Ecto neural progenitor cell (in vitro differentiated cells): ENCODE data around the gene CGNL1.
A peak's percentile ranks its signal among the peaks of the same experiment; 100 is the strongest.

ENCODE experiments used
- DNase-seq: peaks from one replicate; pipeline ENCODE4 v3.0.0-alpha.2; 2018; ENCODE audit warnings: low spot score

CGNL1 gene

DNA sequence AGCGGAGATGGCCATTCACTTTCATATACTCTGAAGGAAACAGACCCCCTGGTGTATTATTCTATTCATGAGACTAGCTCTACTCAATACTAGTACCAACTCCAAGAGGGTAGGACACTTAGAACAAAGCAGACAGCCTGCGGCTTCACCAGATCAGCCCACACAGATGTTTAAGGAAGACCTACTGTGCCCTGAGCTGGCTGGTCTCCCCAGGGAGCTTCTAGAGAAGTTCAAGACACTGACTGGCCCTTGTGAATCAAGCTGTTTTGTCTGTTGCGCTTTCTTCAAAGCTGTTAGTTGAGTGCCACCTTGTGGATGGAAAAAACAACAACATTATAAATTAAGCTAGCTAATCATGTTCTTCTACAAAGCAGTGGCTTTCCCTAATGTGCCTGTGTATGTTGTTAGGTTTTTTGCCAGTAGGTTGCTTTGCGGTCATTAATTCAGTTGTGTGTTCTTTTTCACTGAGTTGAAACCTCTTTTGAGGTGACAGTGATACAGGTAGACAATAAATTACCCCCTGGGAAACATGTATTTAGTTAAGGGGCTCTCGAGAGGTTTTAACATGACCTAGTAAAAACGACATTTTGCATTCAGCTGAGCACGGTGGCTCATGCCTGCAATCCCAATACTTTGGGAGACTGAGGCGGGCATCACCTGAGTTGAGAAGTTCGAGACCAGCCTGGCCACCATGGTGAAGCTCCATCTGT is 151.2 kb downstream of the CGNL1 start:
- no peak for DNase-seq

- no peak for DNase-seq
Measured at GRCh38 chr15:57528940-57529565, 152.7 kb downstream of the CGNL1 start.

GRCh38 chr15:57529748-57530147 is 153.4 kb downstream of the CGNL1 start:
- DNase-seq = no peak

DNA sequence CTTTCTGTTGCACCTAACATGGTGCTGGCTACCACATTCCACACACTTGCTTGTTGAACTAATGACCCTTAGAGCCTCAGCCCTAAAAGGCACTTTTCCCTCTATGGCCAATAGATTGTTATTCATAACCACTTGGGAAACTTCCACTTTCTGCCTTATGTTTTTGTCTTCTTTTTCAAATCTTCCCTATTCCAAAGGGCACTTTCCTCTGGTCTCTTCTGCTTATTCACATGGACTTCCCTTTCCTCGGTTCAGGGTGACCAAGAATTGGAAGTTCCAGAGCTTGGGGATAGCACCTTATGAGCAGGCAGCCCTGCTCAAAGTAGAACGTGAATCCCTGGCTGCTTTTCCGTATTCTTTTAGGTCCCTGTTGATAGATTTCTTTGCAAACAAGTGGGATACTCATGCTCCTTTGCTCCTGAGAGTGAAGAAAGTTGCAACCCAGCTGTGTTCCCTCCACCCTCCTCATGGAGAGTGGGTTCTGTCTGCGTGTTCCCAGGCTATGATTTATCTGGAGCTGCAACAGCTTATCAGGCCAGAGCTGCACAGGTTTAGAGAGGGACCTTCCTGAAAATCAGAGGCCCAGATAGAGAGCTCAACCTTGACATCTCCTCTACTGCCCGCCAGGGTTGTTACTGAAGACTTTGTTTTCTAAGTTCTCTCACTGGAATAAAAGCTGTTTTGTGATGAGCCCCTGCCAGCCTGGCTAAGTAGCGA is 156.6 kb downstream of the CGNL1 start:
- DNase-seq = no peak

DNA sequence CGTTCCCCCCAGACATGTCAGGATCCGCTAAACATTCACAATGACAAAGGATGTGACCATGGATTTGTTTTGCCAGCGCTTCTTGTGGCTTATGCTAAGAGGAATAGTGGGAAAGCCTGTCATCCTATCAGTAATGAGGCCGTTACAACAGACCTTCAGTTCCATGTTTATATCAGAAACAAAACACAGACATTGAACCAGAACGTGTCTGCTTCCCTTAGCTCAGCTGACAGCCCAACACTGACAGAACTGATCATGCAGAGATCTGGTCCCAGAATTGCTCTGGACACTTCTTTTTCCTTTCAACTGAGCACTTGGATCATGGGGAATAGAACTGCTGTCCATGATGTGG is 157.1 kb downstream of the CGNL1 start:
- no peak for DNase-seq

DNA sequence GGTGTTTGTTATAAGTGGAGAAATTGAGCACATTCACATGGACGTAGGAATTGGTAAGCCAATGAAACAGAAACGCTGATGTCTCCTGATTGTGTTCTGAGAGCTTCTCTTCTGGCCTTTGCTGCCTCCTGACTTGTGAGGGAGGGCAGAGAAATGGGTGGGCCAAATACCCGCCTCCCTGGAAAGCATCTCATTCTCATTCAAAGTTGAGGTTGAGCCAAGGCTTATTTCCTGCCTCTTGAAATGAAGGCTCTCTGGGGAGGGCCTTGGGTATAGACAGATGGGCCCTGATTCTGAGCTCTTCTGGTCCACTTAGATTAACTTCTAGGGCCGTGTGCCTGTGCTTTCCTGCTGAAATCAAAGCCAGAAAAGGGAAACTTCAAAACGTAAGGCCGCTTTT is 158.0 kb downstream of the CGNL1 start:
- no peak for DNase-seq

DNA sequence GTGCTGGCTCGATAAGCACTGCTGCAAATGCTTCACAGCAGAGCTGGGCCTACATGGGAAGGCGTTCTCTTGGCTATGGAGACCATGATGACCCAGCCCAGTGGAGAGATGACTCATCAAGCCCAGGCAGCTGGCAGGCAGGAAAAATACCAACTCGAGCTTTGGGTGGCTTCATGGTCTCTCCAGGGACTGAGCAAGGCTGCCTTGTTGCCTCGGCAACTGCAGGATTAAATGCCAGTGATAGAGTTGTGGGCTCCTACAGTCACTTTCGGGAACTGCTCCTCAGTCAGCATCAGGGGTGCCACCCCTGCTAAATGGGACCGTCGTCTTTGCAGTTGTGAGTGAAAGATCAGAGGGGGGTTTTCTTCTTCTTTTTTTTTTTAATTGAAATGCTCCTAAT is 160.8 kb downstream of the CGNL1 start:
- no peak for DNase-seq

GRCh38 chr15:57537488-57538264 is 161.4 kb downstream of the CGNL1 start:
- no peak for DNase-seq

DNA sequence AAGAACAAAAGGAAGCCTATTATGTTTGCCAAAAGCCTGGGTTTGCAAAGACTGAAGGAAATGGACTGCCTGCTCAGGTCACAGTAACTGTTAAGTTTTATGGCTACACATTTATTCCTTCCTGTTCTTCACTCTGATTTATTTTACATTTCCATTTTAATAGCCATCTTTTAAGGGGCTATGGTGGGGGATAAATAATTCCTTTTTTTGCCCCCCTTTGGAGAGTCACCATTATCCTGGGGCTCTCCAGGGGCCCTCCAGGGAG is 161.9 kb downstream of the CGNL1 start:
- no peak for DNase-seq

- no peak for DNase-seq
Measured at GRCh38 chr15:57538821-57539220, 162.5 kb downstream of the CGNL1 start.

DNA sequence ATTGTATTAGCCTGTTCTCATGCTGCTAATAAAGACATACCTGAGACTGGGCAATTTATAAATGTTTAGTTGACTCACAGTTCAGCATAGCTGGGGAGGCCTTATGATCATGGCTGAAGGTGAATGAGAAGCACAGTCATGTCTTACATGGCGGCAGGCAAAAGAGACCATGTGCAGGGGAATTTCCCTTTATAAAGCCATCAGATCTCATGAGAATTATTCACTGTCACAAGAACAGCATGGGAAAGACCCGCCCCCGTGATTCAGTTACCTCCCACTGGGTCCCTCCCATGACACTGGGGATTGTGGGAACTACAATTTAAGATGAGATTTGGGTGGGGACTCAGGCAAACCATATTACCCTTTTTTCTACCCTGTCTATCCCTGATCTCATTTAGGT is 163.9 kb downstream of the CGNL1 start:
- DNase-seq = no peak

DNA sequence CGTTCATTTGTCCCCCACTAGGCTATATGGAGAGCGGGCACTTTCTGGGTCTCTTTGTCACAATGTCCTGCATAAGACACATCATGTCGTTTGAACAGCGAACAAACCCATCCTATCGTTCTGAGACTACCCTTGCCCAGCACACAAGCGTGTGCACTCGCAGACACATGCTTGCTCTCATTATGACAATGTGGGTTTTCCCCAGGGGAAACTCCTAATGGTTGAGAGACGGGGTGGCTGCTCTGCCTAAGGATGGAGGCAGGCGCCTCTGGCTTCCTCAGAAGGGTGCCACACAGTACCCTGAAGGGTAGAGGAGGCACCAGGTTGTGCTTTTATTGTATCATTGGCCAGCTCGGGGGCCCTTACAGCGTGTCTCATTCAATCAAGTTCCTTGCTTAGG is 164.4 kb downstream of the CGNL1 start:
- no peak for DNase-seq

GRCh38 chr15:57541271-57541670 is 165.0 kb downstream of the CGNL1 start:
- DNase-seq = no peak

GRCh38 chr15:57541805-57542504 is 165.7 kb downstream of the CGNL1 start:
- DNase-seq = peak; percentile 69

DNA sequence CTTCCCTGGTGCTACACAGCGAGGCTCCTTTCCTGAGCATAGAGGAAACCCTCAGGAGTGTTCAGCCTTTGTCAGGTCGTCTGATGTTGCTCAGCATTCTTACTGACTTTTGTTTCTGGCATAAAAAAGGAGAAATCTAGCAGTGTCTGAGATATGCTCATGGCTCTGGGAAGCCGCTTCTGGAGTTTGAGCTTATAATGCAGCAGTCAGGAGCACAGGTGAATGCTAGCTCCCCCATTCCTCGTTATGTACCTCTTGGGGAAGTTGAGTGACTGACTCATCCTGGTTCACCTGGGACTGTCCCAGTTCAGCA is 166.2 kb downstream of the CGNL1 start:
- DNase-seq = no peak

DNA sequence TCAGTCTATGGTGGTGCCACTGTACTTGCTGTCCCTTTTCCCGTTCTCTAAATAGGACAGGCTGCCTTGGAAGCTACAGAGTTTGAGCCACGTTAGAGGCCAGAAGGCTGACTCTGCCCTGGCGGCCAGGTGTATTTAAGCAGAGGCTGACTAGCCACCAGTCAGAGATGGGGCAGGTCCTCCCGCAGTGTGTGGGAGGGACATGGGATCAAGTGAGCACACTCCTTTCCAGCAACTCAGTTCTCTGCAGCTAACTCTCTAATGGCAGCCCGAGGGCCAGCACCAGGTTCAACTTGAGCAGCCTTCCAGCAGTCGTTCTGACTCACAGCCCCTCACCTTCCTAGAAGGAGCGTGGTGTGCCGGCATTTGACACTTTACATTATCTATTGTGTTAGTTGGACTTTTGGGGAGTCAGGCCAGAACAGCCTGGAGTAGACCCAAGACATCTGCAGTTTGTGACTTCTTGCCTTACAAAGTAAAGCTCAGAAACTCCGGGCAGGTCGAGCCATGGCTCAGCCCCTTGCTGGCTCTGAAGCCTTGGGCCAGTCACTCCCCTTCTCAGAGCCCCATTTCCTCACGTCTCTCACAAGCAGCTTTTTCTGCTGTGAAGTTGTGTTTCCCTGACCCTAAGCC is 168.7 kb downstream of the CGNL1 start:
- no peak for DNase-seq

DNA sequence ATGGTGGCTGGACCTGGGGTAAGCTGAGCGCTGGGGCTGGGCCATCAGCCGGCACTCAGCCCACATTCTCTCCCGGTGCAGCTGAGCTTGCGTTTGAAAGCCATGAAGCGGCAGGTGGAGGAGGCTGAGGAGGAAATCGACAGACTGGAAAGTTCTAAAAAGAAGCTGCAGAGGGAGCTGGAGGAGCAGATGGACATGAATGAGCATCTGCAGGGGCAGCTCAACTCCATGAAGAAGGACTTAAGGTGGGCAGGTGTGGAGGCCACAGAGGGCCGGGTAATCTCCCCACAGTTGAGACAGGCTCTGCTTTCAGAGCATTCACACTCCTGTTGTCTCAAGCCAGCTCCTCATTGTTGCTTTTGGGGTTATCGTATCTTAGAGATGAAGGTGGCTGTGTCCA is 169.7 kb downstream of the CGNL1 start:
- no peak for DNase-seq

- DNase-seq = no peak
Measured at GRCh38 chr15:57547243-57547755, 171.0 kb downstream of the CGNL1 start.

GRCh38 chr15:57548351-57548750 is 172.0 kb downstream of the CGNL1 start:
- DNase-seq = no peak

- no peak for DNase-seq
Measured at GRCh38 chr15:57548835-57549234, 172.5 kb downstream of the CGNL1 start.

- DNase-seq = no peak
Measured at GRCh38 chr15:57549935-57550334, 173.6 kb downstream of the CGNL1 start.

DNA sequence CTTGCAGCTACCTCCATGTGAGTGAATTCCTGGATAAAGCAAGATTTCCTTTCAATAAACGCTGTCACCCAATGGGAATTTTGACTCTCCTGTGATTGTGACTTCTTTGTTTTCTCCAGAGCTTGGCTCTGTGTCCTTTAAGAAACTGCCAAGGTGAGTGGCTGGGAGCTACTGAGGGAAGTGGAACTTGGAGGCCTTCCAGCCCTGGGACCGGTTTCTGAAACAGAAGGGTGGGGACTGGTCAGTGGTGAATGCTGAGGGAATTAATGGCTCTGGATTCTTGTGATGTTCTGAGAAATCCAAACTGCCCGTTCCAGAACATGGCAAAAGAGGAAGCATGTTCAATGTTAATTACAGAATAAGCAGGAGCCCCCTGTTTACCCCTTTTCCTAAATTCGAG is 174.3 kb downstream of the CGNL1 start:
- DNase-seq = no peak
